GM23338 (cell line): ENCODE data around the gene DUSP8. TPM values are rescaled to one million over a fixed set of nuclear protein-coding genes. Genes with fewer than 3 reads are reported as not detected.

Experiments
- ATAC-seq: fragments of 200-7000 bp; cut with Tn5 transposase; 3 replicates; pipeline ENCODE4 v1.9.1; 2020
- DNase-seq: peaks from one replicate; pipeline ENCODE4 v3.0.0-alpha.2; 2015; ENCODE audit warnings: low spot score
- H2AFZ ChIP-seq: fragments of 200-600 bp; sonication (generic); 2 replicates; pipeline ENCODE4 v1.8.0; 2016; ENCODE audit warnings: antibody characterized with exemption, mild to moderate bottlenecking, moderate library complexity
- H3F3A ChIP-seq: fragments of 200-600 bp; sonication (generic); replicated peaks from 2 replicates; pipeline ENCODE4 v1.8.0; 2017; ENCODE audit warnings: antibody characterized with exemption, mixed run types, low read depth
- H3K27ac ChIP-seq: fragments of 200-600 bp; sonication (generic); 2 replicates; pipeline ENCODE4 v1.6.1; 2016; ENCODE audit warnings: low read depth
- H3K27me3 ChIP-seq: fragments of 200-600 bp; sonication (generic); 2 replicates; pipeline ENCODE4 v1.8.0; 2016; ENCODE audit warnings: mild to moderate bottlenecking, mixed run types, moderate library complexity; ENCODE audit not compliant: insufficient read depth
- H3K36me3 ChIP-seq: fragments of 200-600 bp; sonication (generic); 2 replicates; pipeline ENCODE4 v1.8.0; 2016; ENCODE audit warnings: mild to moderate bottlenecking; ENCODE audit not compliant: insufficient read depth
- H3K4me1 ChIP-seq: fragments of 200-600 bp; sonication (generic); 2 replicates; pipeline ENCODE4 v1.8.0; 2016; ENCODE audit warnings: mild to moderate bottlenecking, moderate library complexity; ENCODE audit not compliant: insufficient read depth
- H3K4me2 ChIP-seq: fragments of 200-600 bp; sonication (generic); 2 replicates; pipeline ENCODE4 v1.7.1; 2017; ENCODE audit warnings: mixed run types
- H3K4me3 ChIP-seq: fragments of 200-600 bp; sonication (generic); 2 replicates; pipeline ENCODE4 v1.6.1; 2016; ENCODE audit warnings: mixed run types
- H3K79me2 ChIP-seq: fragments of 200-600 bp; sonication (generic); replicated peaks from 2 replicates; pipeline ENCODE4 v1.8.0; 2017; ENCODE audit warnings: mild to moderate bottlenecking; ENCODE audit not compliant: insufficient read depth
- H3K9me2 ChIP-seq: fragments of 200-600 bp; sonication (generic); 2 replicates; pipeline ENCODE4 v1.8.0; 2017; ENCODE audit not compliant: insufficient read depth
- H4K20me1 ChIP-seq: fragments of 200-600 bp; sonication (generic); replicated peaks from 2 replicates; pipeline ENCODE4 v1.8.0; 2017; ENCODE audit warnings: mild to moderate bottlenecking; ENCODE audit not compliant: insufficient read depth
- H3K27ac Mint-ChIP-seq: 2 replicates; pipeline ENCODE4 v1.8.0; 2020; ENCODE audit warnings: inconsistent platforms, mild to moderate bottlenecking, moderate library complexity, mixed read lengths
- H3K27me3 Mint-ChIP-seq: 3 replicates; pipeline ENCODE4 v1.8.0; 2022; ENCODE audit warnings: low read depth, mild to moderate bottlenecking, moderate library complexity, mixed read lengths, inconsistent platforms; ENCODE audit not compliant: insufficient read depth, poor library complexity
- H3K36me3 Mint-ChIP-seq: 3 replicates; pipeline ENCODE4 v1.8.0; 2021; ENCODE audit warnings: low read depth, mild to moderate bottlenecking, inconsistent platforms, moderate library complexity, mixed read lengths
- H3K4me1 Mint-ChIP-seq: 3 replicates; pipeline ENCODE4 v1.8.0; 2020; ENCODE audit warnings: mild to moderate bottlenecking, inconsistent platforms, mixed read lengths
- H3K4me3 Mint-ChIP-seq: 3 replicates; pipeline ENCODE4 v1.8.0; 2021; ENCODE audit warnings: moderate library complexity, mild to moderate bottlenecking, inconsistent platforms, mixed read lengths
- H3K9me3 Mint-ChIP-seq: 3 replicates; pipeline ENCODE4 v1.8.0; 2020; ENCODE audit warnings: moderate library complexity, mild to moderate bottlenecking, inconsistent platforms, mixed read lengths
- CREB1 ChIP-seq: fragments of 250-450 bp; sonication (Bioruptor Pico); IDR thresholded peaks from 2 replicates; pipeline ENCODE4 v1.5.0; 2020; ENCODE audit warnings: low read depth, mild to moderate bottlenecking, moderate library complexity
- ETS1 ChIP-seq: IDR thresholded peaks from 2 replicates; pipeline ENCODE4 v1.6.1; 2016; ENCODE audit warnings: antibody characterized with exemption
- EZH2 ChIP-seq: fragments of 200-600 bp; sonication (generic); IDR thresholded peaks from one replicate; pipeline ENCODE4 v1.8.0; 2017; ENCODE audit warnings: antibody characterized with exemption, mild to moderate bottlenecking, low read depth; ENCODE audit not compliant: unreplicated experiment
- EZH2phosphoT487 ChIP-seq: fragments of 200-600 bp; sonication (generic); IDR thresholded peaks from one replicate; pipeline ENCODE4 v1.8.1; 2018; ENCODE audit warnings: antibody characterized with exemption; ENCODE audit not compliant: unreplicated experiment
- JUNB ChIP-seq: IDR thresholded peaks from one replicate; pipeline ENCODE4 v1.6.1; 2016; ENCODE audit warnings: antibody characterized with exemption; ENCODE audit not compliant: unreplicated experiment
- NANOG ChIP-seq: IDR thresholded peaks from 2 replicates; pipeline ENCODE4 v1.6.1; 2016; ENCODE audit warnings: antibody characterized with exemption, borderline replicate concordance
- POLR2AphosphoS5 ChIP-seq: IDR thresholded peaks from 2 replicates; pipeline ENCODE4 v1.6.1; 2016; ENCODE audit warnings: antibody characterized with exemption, low read depth
- REST ChIP-seq: IDR thresholded peaks from one replicate; pipeline ENCODE4 v1.6.1; 2018; ENCODE audit warnings: antibody characterized with exemption; ENCODE audit not compliant: unreplicated experiment
- ZNF114 ChIP-seq: fragments of 250-450 bp; sonication (Bioruptor Pico); IDR thresholded peaks from 2 replicates; pipeline ENCODE4 v1.5.0; 2020; ENCODE audit warnings: mild to moderate bottlenecking, moderate library complexity
- ZNF462 ChIP-seq: fragments of 250-450 bp; sonication (Bioruptor Pico); IDR thresholded peaks from 2 replicates; pipeline ENCODE4 v1.5.0; 2020; ENCODE audit warnings: mild to moderate bottlenecking, moderate library complexity
- polyA plus RNA-seq: library from polyadenylated mRNA; unstranded; fragments of >200 nt; fragmentation: Nextera tagmentation; extraction: Ambion mirVana; gene quantifications from 2 replicates; pipeline ENCODE4 v1.2.1, GENCODE V29; 2016
- total RNA-seq: library from RNA; depleted of rRNA; stranded (reverse); fragments of >200 nt; shearing (Covaris generic); gene quantifications from 2 replicates; pipeline ENCODE4 v1.2.3, GENCODE V29; 2014

DUSP8 gene
- total and polyA plus RNA-seq, 2 experiments from 2014 or later, result 1.1 TPM

- TF ChIP-seq REST (no peak), JUNB (no peak), ETS1 (no peak), ZNF114 (no peak), EZH2 (no peak), NANOG (no peak), EZH2phosphoT487 (no peak), POLR2AphosphoS5 (no peak)
Observed at GRCh38 chr11:1508491-1508891, 63.6 kb downstream of the DUSP8 start (continued).

GRCh38 chr11:1507381-1508140, 64.5 kb downstream of the DUSP8 start:
- H3K27me3 ChIP-seq, result no peaks in the 10 kb centered on the region
- no peaks in the 10 kb centered on the region for H3K9me3 Mint-ChIP-seq
- no peak overlapping the region; the same call in 2 of the 3 replicates for H3K4me3 Mint-ChIP-seq
- H3K36me3 Mint-ChIP-seq, result no peaks in the 10 kb centered on the region; the same call in 2 of the 3 replicates
- TF ChIP-seq EZH2, result no peak
- no peak for TF ChIP-seq ZNF462 (CRISPR knock-in tag)
- no peak for TF ChIP-seq CREB1 (CRISPR knock-in tag)
- no peaks in the 10 kb centered on the region; the same call in 1 of the 2 replicates for H4K20me1 ChIP-seq
- no peak for DNase-seq
- no peak overlapping the region for H3K4me2 ChIP-seq
- peak; percentile 26 for ATAC-seq
- peaks cover 7% of the 10 kb centered on the region; the same call in 1 of the 2 replicates for H3K4me1 ChIP-seq
- peaks cover 31% of the 10 kb centered on the region for H3K4me1 Mint-ChIP-seq
- no peaks in the 10 kb centered on the region for H3K9me2 ChIP-seq
- H3K27me3 Mint-ChIP-seq, result peaks cover 23% of the 10 kb centered on the region
- no peaks in the 10 kb centered on the region for H3F3A ChIP-seq
- H3K4me3 ChIP-seq, result no peak overlapping the region
- H2AFZ ChIP-seq, result no peak overlapping the region
- peak overlapping the region; percentile 90 for H3K27ac Mint-ChIP-seq
- no peaks in the 10 kb centered on the region for H3K36me3 ChIP-seq
- peaks cover 26% of the 10 kb centered on the region for H3K79me2 ChIP-seq
- no peak overlapping the region for H3K27ac ChIP-seq
